ENCODE measurements around the gene NFIX.

DNA sequence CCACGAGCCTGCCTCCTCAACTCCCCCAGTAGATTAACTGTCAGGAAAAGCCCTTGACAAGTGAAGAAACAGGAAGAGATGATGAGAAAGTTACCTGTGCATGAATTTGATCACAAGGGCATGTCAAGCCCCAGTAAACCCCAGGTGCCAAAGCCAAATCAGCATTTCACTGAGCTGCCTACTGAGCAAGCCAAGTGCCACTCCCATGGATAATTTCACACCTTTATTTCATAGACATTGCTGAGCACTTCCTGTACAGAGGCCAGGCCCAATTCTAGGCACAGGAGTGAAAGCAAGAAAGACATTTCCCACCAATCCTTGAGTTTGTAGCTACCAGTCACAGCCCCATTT is 40.7 kb upstream of the NFIX start:
- TF ChIP-seq EZH2 (IDR thresholded peaks at IDR 0.05; ENCODE audit: borderline replicate concordance, low read depth, low read length, severe bottlenecking) = no peak
- TF ChIP-seq, protein P1, sequence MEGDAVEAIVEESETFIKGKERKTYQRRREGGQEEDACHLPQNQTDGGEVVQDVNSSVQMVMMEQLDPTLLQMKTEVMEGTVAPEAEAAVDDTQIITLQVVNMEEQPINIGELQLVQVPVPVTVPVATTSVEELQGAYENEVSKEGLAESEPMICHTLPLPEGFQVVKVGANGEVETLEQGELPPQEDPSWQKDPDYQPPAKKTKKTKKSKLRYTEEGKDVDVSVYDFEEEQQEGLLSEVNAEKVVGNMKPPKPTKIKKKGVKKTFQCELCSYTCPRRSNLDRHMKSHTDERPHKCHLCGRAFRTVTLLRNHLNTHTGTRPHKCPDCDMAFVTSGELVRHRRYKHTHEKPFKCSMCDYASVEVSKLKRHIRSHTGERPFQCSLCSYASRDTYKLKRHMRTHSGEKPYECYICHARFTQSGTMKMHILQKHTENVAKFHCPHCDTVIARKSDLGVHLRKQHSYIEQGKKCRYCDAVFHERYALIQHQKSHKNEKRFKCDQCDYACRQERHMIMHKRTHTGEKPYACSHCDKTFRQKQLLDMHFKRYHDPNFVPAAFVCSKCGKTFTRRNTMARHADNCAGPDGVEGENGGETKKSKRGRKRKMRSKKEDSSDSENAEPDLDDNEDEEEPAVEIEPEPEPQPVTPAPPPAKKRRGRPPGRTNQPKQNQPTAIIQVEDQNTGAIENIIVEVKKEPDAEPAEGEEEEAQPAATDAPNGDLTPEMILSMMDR (IDR thresholded peaks at IDR 0.05; ENCODE audit: borderline replicate concordance, extremely low read depth, low read length, poor library complexity, severe bottlenecking) = no peak
